ENCODE measurements around the gene PHKG2.

PHKG2 gene

DNA sequence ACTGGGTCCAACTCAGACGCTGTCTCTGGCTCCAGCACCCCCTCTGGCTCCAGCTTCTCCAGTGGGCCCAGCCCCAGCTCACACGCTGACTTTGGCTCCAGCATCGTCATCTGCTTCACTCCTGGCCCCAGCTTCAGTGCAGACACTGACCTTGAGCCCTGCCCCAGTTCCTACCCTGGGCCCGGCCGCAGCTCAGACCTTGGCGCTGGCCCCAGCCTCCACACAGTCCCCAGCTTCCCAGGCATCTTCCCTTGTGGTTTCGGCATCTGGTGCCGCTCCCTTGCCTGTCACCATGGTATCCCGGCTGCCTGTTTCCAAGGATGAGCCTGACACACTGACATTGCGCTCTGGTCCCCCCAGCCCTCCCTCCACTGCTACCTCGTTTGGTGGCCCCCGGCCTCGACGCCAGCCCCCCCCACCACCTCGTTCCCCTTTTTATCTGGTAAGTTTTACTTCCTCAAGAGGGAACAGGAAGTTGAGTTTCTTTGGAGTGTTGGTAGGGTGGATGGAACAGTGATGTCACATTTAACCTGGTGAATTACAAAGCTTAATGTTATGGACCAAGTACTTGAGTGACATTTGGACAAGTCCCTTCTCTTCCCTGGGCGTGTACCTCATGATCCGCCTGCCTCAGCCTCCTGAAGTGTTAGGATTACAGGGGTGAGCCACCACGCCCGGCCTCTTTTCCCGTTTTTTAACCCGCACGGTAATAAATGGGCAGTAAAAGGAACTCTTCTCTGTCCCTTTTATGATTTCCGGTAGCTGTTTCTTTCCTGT, 23.4 kb upstream of the PHKG2 start:
- DNase-seq: peak; percentile 61
- in situ Hi-C loops (cut with MboI; ENCODE audit: low pct_unique_long_range_greater_than_20kb, low sequenced_read_pairs): no loop called here

DNA sequence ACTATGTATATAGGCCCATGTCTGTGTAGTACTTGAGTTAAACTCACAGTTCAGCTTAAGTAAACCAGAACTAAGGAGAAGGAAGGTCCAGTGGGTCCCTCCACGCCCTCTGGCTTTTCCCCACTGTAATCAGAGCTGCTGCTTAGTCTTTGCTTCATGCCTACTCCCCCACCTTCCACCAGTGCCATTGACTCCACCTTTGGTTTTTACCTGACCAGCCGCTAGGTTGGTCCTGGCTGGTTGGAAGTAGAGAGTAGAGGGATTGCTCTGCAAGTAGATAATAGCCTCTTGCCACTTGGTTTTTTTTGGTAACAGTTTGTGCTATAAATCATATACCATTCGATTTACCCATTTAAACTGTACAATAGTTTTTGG, 22.8 kb upstream of the PHKG2 start:
- in situ Hi-C loops (cut with MboI; ENCODE audit: low pct_unique_long_range_greater_than_20kb, low sequenced_read_pairs): no loop called here
- DNase-seq: no peak

DNA sequence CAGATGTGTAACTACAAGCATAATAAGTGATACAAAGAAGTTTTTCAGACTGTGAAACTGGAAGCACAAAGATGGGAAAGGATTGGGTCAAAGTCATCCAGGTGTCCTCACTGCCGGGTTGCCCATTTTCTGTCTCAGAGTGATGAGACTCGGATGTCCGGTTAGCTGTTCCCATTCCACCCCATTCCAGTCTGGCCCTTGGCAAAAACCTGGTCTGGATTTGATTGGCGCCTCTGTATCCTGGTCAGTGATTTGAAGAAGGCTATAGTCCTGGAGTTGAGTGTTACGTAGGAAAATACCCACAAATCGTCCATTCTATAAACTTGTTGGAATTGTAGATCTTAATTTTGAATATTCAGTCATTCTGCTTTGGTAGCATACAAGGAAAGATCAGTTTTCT, 19.9 kb upstream of the PHKG2 start:
- no peak for DNase-seq
- in situ Hi-C loops (cut with MboI; ENCODE audit: low pct_unique_long_range_greater_than_20kb, low sequenced_read_pairs): no loop called here

DNA sequence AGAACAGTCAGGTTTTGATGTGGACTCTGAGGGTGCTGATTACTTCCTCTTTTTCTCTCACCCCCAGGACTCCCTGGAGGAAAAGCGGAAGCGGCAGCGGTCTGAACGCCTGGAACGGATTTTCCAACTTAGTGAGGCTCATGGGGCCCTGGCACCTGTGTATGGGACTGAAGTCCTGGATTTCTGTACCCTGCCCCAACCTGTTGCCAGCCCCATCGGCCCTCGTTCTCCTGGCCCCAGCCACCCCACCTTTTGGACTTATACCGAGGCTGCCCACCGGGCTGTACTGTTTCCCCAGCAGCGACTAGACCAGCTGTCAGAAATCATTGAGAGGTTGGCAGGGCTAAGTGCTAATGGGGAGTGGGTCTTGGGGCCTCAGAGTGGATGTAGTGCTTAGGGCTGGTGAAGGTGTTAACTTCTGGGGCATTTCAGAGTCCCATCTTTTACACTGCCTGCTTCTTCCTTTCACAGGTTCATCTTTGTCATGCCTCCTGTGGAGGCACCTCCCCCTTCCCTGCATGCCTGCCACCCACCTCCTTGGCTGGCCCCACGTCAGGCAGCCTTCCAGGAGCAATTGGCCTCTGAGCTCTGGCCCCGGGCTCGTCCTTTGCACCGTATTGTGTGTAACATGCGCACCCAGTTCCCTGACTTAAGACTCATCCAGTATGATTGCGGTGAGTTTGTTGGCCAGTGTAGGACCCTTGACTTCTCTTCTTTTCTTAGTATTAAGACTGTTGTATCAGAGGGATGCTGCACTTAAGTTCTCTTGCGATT, 19.1 kb upstream of the PHKG2 start:
- DNase-seq: peak; percentile 76
- in situ Hi-C loops (cut with MboI; ENCODE audit: low pct_unique_long_range_greater_than_20kb, low sequenced_read_pairs): no loop called here

DNA sequence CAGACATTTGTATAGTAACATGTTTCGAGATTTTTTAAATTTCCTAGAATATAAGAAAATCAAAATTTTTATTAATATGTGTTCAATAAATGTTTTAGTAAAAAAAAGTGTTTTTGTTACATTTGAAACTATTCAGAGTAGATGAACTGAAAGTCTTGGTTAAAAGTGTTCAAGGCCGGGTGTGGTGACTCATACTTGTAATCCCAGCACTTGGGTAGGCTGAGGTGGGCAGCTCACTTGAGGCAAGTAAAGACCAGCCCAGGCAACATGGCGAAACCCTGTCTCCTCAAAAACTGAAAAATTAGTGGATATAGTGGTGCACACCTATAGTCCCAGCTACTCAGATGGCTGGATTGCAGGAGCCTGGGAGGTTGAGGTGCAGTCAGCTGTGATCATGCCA, 16.8 kb upstream of the PHKG2 start:
- DNase-seq: no peak

DNA sequence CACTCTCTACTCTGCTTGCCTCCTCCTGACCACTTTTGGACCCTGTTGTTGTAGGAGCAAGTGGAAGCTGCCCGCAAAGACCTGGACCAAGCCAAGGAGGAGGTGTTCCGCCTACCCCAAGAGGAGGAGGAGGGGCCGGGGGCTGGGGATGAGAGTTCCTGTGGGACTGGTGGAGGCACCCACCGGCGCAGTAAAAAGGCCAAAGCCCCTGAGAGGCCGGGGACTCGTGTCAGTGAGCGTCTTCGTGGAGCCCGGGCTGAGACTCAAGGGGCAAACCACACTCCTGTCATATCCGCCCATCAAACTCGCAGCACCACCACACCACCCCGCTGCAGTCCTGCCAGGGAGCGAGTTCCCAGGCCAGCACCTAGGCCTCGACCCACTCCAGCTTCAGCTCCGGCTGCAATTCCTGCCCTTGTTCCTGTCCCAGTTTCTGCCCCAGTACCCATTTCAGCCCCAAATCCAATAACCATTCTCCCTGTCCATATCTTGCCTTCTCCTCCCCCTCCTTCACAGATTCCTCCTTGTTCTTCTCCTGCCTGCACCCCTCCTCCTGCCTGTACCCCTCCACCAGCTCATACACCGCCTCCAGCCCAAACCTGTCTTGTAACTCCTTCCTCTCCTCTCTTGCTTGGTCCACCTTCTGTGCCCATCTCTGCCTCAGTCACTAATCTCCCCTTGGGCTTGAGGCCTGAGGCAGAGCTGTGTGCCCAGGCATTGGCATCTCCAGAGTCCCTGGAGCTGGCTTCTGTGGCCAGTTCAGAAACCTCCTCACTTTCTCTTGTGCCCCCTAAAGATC, 11.0 kb upstream of the PHKG2 start:
- no peak for DNase-seq

More for the DNA sequence above, 16.8 kb upstream of the PHKG2 start:
- in situ Hi-C loops (cut with MboI; ENCODE audit: low pct_unique_long_range_greater_than_20kb, low sequenced_read_pairs): no loop called here

DNA sequence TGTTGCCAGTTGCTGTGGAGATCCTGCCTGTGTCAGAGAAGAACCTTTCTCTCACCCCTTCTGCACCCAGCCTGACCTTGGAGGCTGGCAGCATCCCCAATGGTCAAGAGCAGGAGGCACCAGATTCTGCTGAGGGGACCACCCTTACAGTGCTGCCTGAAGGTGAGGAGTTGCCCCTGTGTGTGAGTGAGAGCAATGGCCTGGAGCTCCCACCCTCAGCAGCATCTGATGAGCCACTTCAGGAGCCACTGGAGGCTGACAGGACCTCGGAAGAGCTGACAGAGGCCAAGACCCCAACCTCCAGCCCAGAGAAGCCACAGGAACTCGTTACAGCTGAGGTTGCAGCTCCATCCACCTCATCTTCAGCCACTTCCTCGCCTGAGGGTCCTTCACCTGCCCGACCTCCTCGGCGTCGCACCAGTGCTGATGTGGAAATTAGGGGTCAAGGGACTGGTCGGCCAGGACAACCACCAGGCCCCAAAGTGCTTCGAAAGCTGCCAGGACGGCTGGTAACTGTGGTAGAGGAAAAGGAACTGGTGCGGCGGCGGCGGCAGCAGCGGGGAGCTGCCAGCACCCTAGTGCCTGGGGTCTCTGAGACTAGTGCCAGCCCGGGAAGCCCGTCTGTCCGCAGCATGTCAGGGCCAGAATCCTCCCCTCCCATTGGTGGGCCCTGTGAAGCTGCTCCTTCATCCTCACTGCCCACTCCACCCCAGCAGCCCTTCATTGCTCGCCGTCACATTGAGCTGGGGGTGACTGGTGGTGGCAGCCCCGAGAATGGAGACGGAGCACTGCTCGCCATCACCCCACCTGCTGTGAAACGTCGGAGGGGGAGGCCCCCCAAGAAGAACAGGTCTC, 10.2 kb upstream of the PHKG2 start:
- no peak for DNase-seq
- in situ Hi-C loops (cut with MboI; ENCODE audit: low pct_unique_long_range_greater_than_20kb, low sequenced_read_pairs): no loop called here

More for the DNA sequence above, 11.0 kb upstream of the PHKG2 start:
- in situ Hi-C loops (cut with MboI; ENCODE audit: low pct_unique_long_range_greater_than_20kb, low sequenced_read_pairs): no loop called here

DNA sequence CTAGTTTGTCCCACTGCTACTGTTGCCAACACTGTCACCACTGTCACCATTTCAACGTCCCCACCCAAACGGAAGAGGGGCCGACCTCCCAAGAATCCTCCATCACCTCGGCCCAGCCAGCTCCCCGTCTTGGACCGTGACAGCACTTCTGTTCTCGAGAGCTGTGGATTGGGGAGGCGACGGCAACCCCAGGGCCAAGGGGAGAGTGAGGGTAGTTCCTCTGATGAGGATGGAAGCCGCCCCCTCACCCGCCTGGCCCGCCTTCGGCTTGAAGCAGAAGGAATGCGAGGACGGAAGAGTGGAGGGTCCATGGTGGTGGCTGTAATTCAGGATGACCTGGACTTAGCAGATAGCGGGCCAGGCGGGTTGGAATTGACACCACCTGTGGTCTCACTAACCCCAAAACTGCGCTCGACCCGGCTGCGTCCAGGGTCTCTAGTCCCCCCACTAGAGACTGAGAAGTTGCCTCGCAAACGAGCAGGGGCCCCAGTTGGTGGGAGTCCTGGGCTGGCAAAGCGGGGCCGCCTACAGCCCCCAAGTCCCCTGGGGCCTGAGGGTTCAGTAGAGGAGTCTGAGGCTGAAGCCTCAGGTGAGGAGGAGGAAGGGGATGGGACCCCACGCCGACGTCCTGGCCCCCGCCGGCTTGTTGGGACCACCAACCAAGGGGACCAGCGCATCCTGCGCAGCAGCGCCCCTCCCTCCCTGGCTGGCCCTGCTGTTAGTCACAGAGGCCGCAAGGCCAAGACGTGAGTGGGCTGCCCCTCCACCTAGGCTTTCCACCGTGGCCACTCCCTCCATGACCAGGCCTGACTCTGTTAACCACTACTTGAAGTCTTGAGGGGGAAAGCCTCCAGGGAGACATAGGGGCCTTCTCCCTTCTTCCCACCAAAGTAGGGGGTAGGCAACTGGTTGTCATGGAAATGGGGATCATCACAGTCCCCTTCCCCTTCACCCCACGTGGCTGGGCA, 9.0 kb upstream of the PHKG2 start:
- in situ Hi-C loops (cut with MboI; ENCODE audit: low pct_unique_long_range_greater_than_20kb, low sequenced_read_pairs): no loop called here
- no peak for DNase-seq

DNA sequence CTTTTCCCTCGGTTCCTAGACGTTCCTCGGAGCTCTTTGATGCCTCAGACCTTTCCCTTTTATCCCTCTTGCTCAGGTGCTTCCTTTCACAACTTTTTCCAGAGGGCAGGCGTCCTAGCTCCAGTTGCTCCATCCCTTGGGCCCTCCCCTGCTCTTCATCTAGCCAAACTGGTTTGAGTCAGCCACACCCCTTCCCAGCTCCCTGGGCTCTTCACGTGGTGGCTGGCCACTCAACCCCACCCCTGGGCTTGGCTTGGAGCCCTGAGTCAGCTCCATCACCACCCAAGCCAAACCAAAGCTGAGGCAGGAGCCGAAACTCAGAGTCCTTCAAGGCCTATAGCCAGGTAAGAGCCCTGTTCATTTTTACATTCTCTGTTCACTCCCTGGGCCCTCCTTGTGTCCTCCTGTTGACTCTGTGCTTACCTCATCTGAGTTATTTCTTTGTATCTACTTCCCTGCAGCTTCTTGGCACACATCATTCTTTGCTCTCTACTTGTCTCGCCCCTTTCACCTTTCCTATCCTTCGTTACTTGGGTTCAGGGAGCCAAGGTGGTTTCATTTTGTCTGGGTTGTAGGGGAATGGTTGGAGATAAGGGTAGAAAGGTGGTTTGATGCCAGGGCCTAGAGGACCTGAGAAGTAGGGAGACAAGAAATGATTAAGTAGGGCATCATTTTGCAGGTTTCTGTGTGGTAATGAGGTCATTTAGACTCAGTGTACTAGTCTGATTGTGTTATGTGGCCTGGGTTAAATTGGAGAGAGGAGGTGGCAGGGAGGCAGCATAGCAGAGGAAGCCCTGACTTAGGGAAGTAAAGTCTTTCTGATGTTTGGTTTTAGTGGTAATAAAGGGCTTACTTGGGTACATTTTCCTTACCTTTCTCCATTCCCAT, 7.6 kb upstream of the PHKG2 start:
- no peak for DNase-seq
- in situ Hi-C loops (cut with MboI; ENCODE audit: low pct_unique_long_range_greater_than_20kb, low sequenced_read_pairs): no loop called here

DNA sequence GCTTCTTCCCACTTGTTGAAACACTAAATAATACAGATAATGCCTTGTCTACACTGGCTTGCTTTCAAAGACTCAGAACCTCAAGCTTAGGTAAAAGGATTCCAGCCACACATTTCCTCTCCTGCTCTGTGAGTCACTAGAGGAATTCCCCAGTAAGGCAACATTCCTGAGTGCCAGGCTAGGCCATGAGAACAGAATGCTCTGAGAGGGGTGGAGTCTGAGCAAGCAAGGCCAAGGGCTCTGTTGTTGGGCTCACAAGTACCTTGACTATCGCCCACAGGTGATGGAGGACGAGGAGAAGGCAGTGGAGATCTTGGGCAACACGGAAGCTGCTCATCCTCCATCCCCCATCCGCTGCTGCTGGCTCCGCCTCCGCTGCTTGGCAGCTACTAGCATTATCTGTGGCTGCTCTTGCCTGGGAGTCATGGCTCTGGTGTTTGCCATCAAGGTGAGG, 6.7 kb upstream of the PHKG2 start:
- in situ Hi-C loops (cut with MboI; ENCODE audit: low pct_unique_long_range_greater_than_20kb, low sequenced_read_pairs): no loop called here

DNA sequence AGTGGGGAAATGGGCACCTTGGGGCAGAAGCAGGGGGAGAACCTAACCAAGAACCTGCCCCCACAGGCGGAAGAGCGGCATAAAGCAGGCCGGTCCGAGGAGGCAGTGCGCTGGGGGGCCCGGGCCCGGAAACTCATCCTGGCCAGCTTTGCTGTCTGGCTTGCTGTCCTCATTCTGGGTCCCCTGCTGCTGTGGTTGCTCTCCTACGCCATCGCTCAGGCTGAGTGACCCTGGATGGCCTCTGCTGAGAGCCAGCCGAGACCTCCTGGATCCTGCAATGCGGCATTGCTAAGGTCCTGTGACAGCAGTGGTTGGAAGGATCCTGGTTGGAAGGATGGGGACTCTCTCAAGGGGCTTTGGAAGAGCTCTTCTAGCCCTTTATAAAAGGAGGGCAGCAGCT, 4.5 kb upstream of the PHKG2 start:
- in situ Hi-C loops (cut with MboI; ENCODE audit: low pct_unique_long_range_greater_than_20kb, low sequenced_read_pairs): no loop called here

More for the DNA sequence above, 6.7 kb upstream of the PHKG2 start:
- DNase-seq: no peak

DNA sequence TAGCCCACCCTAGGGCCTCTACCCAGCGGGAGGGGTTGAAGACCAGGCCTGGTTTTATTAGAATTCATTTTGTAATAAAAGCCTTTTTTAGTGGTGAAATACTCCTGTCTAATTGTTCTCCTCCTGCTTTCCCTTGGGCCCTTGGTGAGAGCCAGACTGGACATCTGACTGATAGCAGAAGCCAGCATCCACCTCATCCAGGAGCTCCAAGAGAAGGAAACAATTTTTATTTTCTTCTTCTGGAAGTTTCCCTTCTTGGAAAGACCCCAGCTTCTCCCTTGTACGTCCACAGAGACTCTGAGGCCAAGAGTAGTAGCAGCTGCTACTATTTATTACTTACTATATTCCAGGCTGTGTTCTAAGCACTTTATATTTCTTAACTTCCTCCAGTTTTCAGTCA, 4.0 kb upstream of the PHKG2 start:
- in situ Hi-C loops (cut with MboI; ENCODE audit: low pct_unique_long_range_greater_than_20kb, low sequenced_read_pairs): no loop called here
- no peak for DNase-seq

More for the DNA sequence above, 4.5 kb upstream of the PHKG2 start:
- no peak for DNase-seq

DNA sequence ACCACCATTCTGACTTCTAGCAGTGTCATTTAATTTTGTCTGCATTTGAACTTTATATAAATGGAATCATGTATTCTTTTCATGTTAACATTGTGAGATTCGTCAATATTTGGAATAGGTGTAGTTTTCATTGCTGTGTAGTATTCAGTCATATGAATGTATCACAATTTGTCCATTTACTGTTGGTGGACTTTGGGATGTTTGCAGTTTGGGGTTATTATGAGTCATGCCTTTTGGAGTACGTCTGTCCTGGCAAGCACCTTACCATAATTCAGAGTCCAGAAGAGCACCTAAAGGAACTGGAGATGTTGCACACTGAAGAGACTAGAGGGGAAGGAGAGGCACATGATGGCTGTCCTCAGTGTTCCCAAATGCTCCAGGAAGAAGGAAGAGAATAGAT, 3.1 kb upstream of the PHKG2 start:
- in situ Hi-C loops (cut with MboI; ENCODE audit: low pct_unique_long_range_greater_than_20kb, low sequenced_read_pairs): no loop called here
- no peak for DNase-seq

DNA sequence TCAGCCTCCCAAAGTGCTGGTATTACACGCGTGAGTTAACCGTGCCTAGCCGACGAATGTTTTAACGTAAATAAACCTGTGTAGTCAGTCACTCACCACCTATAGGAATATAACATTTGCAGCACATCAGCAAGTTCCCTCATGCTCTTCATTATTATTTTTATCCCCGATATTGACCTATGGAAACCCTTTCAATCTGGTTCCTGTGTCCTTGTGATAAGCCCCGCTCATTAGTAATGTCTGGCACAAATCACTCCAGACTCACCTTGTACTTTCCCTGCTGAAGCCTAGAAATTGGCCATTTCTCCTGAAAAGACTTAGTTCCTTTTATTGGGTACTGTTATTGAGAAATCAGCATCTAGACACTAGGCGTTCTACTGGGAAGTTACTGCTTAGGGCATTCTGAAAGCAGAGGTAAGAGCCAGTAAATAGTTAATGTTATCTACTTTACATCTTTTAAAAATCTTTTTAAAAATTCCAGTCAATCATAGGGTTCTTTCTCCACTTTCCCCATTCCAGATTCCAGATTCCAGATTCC, 1.5 kb upstream of the PHKG2 start:
- no peak for DNase-seq

DNA sequence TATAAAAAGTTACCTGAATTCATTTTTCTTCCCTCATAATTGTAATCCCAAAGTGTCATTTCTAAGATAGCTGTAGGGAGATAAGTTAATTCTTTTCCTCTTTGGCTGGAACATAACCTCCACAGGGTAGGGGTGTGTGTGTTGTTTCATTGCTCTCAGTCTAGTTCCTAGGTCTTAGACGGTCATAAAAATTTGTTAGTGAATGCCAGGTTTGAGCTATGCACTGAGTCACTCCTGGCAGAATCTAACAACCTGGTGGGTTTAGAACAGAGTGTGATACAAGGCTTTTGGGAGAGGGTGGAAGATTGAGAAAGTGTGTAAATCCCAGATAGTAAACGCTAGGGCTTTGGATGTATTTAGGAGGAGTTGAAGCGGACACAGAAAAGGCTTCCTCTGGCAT, 894 bp upstream of the PHKG2 start:
- in situ Hi-C loops (cut with MboI; ENCODE audit: low pct_unique_long_range_greater_than_20kb, low sequenced_read_pairs): no loop called here
- DNase-seq: no peak

More for the DNA sequence above, 1.5 kb upstream of the PHKG2 start:
- in situ Hi-C loops (cut with MboI; ENCODE audit: low pct_unique_long_range_greater_than_20kb, low sequenced_read_pairs): no loop called here

DNA sequence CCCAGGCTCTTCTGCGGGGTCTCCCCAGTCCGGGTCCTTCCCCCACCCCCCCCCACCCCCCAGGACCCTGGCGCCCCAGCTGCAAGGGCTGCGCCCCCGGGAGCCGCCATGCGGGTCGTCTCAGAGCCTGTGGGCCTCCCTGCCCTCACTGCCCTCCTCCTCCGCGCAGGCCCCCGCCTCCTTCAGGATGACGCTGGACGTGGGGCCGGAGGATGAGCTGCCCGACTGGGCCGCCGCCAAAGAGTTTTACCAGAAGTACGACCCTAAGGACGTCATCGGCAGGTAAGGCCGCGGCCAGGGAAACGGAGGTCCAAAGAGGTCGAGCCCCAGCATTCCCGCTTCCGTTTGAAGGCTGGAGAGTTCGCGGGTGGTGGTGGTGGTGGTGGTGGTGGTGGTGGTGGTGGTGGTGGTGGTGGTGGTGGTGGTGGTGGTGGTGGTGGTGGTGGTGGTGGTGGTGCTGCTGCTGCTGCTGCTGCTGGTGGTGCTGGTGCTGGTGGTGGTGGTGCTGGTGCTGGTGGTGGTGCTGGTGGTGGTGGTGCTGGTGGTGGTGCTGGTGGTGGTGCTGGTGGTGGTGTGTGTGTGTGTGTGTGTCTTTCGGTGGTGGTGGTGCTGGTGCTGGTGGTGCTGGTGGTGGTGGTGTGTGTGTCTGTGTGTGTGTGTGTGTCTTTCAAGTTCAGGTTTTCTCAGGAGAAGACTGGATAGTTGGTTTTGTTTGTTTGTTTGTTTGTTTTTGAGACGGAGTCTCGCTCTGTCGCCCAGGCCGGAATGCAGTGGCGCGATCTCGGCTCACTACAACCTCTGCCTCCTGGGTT, 615 bp downstream of the PHKG2 start:
- no peak for DNase-seq
- in situ Hi-C loops (cut with MboI; ENCODE audit: low pct_unique_long_range_greater_than_20kb, low sequenced_read_pairs): no loop called here
